GM12873 (cell line): ENCODE data around the gene NOTO.
A peak's percentile ranks its signal among the peaks of the same experiment; 100 is the strongest.

Experiments used
- CTCF ChIP-seq: IDR thresholded peaks from 2 replicates; pipeline ENCODE4 v1.5.1; 2012; ENCODE audit warnings: low read depth, mild to moderate bottlenecking, moderate library complexity, low read length, control low read depth; ENCODE audit not compliant: insufficient read depth; ENCODE audit errors: missing control alignments

Gene NOTO

DNA sequence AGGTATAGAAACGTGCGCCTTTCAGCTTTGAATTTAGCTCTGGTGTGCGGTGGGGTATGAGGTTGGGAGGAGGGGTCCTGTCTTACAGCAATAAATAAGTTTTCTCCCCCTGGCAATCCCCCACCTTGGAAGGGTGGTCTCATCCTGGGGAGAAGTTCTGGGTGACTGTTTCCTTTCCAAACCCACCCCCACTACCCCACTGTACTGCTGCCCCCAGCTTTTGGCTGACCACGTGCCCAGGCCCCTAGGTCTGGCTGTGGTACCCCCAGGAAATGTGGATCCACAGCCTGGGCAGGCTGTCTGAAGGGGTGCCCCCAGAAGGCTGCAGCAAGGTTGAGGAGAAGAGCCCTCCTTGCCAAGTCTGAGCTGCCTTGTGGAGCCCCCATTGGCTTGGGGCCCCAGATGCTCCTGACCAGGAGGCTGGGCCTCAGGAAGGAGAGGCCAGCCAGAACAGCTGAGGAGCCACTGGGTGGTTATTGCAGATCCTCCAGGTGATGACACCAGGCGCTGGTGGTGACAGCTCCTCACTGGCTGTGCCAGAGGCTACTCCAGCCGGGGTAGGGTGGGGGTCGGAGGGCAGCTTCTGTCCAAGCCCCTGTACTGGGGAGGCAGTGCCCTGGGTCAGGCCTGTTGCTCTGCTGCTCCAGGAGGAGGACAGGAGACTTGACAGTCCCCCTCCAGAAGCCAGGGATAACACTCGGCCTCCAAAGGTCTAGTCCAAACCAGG, 56.0 kb downstream of the NOTO start:
- no peak for TF ChIP-seq CTCF

GRCh38 chr2:73258913-73259215, 56.5 kb downstream of the NOTO start:
- no peak for TF ChIP-seq CTCF

DNA sequence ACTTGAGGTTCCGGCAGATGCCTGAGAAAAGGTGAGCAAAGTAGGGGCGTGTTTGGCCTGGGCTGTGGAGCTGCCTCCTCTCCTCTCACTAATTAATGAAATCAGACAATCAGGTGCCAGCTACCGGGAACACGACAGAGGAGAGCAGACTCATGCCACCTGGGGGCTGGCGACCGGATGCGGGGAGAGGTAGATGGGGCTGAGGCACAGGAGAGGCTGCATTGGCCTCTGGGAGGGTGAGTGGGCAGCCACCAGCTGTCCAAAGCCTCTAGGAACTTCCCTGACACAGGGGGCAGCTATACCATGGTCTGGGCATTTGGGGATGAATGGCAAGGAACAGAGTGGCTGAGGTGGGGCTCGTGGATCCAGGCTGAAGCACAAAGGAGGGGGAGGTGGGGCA, 56.9 kb downstream of the NOTO start:
- no peak for TF ChIP-seq CTCF

GRCh38 chr2:73259704-73260337, 57.4 kb downstream of the NOTO start:
- no peak for TF ChIP-seq CTCF

GRCh38 chr2:73260338-73260984, 58.1 kb downstream of the NOTO start:
- peak; percentile 31 for TF ChIP-seq CTCF
